ENCODE results near the gene ATOSA. TPM values are rescaled to one million over a fixed set of nuclear protein-coding genes. Genes with fewer than 3 reads are reported as not detected.

Gene ATOSA
- total and polyA plus RNA-seq, 4 donors = 12.8 to 77.8 (median 26.1) TPM

GRCh38 chr15:52652286-52652685 is 26.9 kb downstream of the ATOSA start:
- Histone ChIP-seq H3K9ac (ENCODE audit: low read depth in 1 of 2, low read length in 2 of 2) (no peak overlapping the region), H3K27ac (ENCODE audit: low read depth in 1 of 2, low read length in 2 of 2) (peak overlapping the region; percentile 21 to 42), H3K36me3 (ENCODE audit: control insufficient read depth in 4 of 4, insufficient read depth in 3 of 4, low read depth in 1 of 4, low read length in 3 of 4) (peaks cover 0 to 7% (median 2%) of the 10 kb centered on the region in 4 donors), H3K4me3 (ENCODE audit: low read depth in 1 of 3, low read length in 3 of 3) (no peak overlapping the region), H3K4me1 (ENCODE audit: control insufficient read depth in 4 of 4, insufficient read depth in 4 of 4, low read length in 3 of 4) (peaks cover 7 to 51% (median 31%) of the 10 kb centered on the region in 4 donors), H3K27me3 (ENCODE audit: control insufficient read depth in 4 of 4, insufficient read depth in 4 of 4, low read length in 3 of 4) (no peaks in the 10 kb centered on the region), H3K9me3 (ENCODE audit: control insufficient read depth in 4 of 4, low read length in 3 of 4) (no peaks in the 10 kb centered on the region)
- TF ChIP-seq FOXA1 (IDR thresholded peaks at IDR 0.05) (no peak), HNF4A (conservative IDR thresholded peaks at IDR 0.05) (peak in 1 of 2 donors; percentile 1), YY1 (IDR thresholded peaks at IDR 0.05) (no peak)
- no peak for DNase-seq (ENCODE audit: low spot score)
- WGBS = 37% methylated on average over 1 of the region's 1 CpG

- 25% methylated on average over 8 of the region's 8 CpGs for WGBS
- Histone ChIP-seq H3K4me3 (ENCODE audit: low read depth in 1 of 3, low read length in 3 of 3) (peak overlapping the region in 1 of 3 donors; percentile 31), H3K36me3 (ENCODE audit: control insufficient read depth in 4 of 4, insufficient read depth in 3 of 4, low read depth in 1 of 4, low read length in 3 of 4) (peaks cover 0 to 7% (median 2%) of the 10 kb centered on the region in 4 donors), H3K4me1 (ENCODE audit: control insufficient read depth in 4 of 4, insufficient read depth in 4 of 4, low read length in 3 of 4) (peaks cover 7 to 47% (median 27%) of the 10 kb centered on the region in 4 donors), H3K9me3 (ENCODE audit: control insufficient read depth in 4 of 4, low read length in 3 of 4) (no peaks in the 10 kb centered on the region), H3K9ac (ENCODE audit: low read depth in 1 of 2, low read length in 2 of 2) (no peak overlapping the region), H3K27me3 (ENCODE audit: control insufficient read depth in 4 of 4, insufficient read depth in 4 of 4, low read length in 3 of 4) (no peaks in the 10 kb centered on the region), H3K27ac (ENCODE audit: low read depth in 1 of 2, low read length in 2 of 2) (peak overlapping the region; percentile 21 to 42)
- TF ChIP-seq GABPA (IDR thresholded peaks at IDR 0.05 in 1 of 2, conservative IDR thresholded peaks at IDR 0.05 in 1 of 2) = peak in 1 of 2 donors; percentile 48
- no peak for TF ChIP-seq NR2F2 (IDR thresholded peaks at IDR 0.05)
- peak; percentile 69 for TF ChIP-seq SP1 (IDR thresholded peaks at IDR 0.05)
- TF ChIP-seq CTCF (IDR thresholded peaks at IDR 0.05; ENCODE audit: low read depth, low read length, missing input control) = no peak
- TF ChIP-seq FOXA2 (IDR thresholded peaks at IDR 0.05) = no peak
- TF ChIP-seq HNF4A (conservative IDR thresholded peaks at IDR 0.05) = peak; percentile 19 to 28
- peak; percentile 13 for TF ChIP-seq MAX (IDR thresholded peaks at IDR 0.05)
- no peak for TF ChIP-seq ATF3 (IDR thresholded peaks at IDR 0.05)
- no peak for TF ChIP-seq TAF1 (conservative IDR thresholded peaks at IDR 0.05)
- TF ChIP-seq HNF4G (IDR thresholded peaks at IDR 0.05) = no peak
- no peak for TF ChIP-seq REST (IDR thresholded peaks at IDR 0.05)
- no peak for TF ChIP-seq JUND (IDR thresholded peaks at IDR 0.05)
- no peak for TF ChIP-seq FOXA1 (IDR thresholded peaks at IDR 0.05)
- TF ChIP-seq RAD21 (IDR thresholded peaks at IDR 0.05) = no peak
- TF ChIP-seq ZBTB33 (IDR thresholded peaks at IDR 0.05) = no peak
- TF ChIP-seq YY1 (IDR thresholded peaks at IDR 0.05) = peak; percentile 46
- no peak for TF ChIP-seq EGR1 (IDR thresholded peaks at IDR 0.05; ENCODE audit: low read depth in 2 of 2)
- peak; percentile 14 to 38 for TF ChIP-seq RXRA (IDR thresholded peaks at IDR 0.05)
- peak; percentile 48 for DNase-seq (ENCODE audit: low spot score)
Measured at GRCh38 chr15:52651868-52652267, 27.3 kb downstream of the ATOSA start.

Data from liver (tissue), 9 donors.